WTC11 (cell line): ENCODE measurements around the gene AKAP6. TPM values are rescaled to one million over a fixed set of nuclear protein-coding genes. Genes with fewer than 3 reads are reported as not detected.

ENCODE experiments used
- ATAC-seq: fragments of 200-7000 bp; cut with Tn5 transposase; 2 replicates; pipeline ENCODE4 v1.10.0; 2021; ENCODE audit warnings: mild to moderate bottlenecking, moderate library complexity
- CTCF ChIA-PET: fragments of 300-600 bp; sonication (Branson Sonifier 250); formaldehyde crosslinking; loops from one replicate; lab custom pipeline; 2021; ENCODE audit warnings: antibody characterized with exemption; lab: Charles Lee
- POLR2A ChIA-PET: fragments of 350-600 bp; sonication (Branson Sonifier 250); formaldehyde crosslinking; loops from one replicate; lab custom pipeline; 2021; ENCODE audit warnings: antibody characterized with exemption; lab: Charles Lee
- DNase-seq: peaks from one replicate; pipeline ENCODE4 v3.0.0; 2021; ENCODE audit warnings: low spot score
- H3K27ac Mint-ChIP-seq: 2 replicates; pipeline ENCODE4 v1.8.0; 2021; ENCODE audit warnings: mixed read lengths
- H3K27me3 Mint-ChIP-seq: 2 replicates; pipeline ENCODE4 v1.8.0; 2021; ENCODE audit warnings: low read depth, mild to moderate bottlenecking, moderate library complexity, mixed read lengths
- H3K36me3 Mint-ChIP-seq: 2 replicates; pipeline ENCODE4 v1.8.0; 2021; ENCODE audit warnings: mixed read lengths
- H3K4me1 Mint-ChIP-seq: 2 replicates; pipeline ENCODE4 v1.8.0; 2022; ENCODE audit warnings: mixed read lengths
- H3K4me3 Mint-ChIP-seq: 2 replicates; pipeline ENCODE4 v1.8.0; 2021; ENCODE audit warnings: mild to moderate bottlenecking, moderate library complexity, mixed read lengths
- H3K9me3 Mint-ChIP-seq: 2 replicates; pipeline ENCODE4 v1.8.0; 2021; ENCODE audit warnings: mixed read lengths
- CBFB ChIP-seq: sonication (generic); formaldehyde crosslinking; IDR thresholded peaks from 2 replicates; pipeline ENCODE4 v1.8.1; 2022; ENCODE audit warnings: mild to moderate bottlenecking, low read depth, missing genetic modification reagents
- FOXJ3 ChIP-seq: sonication (generic); formaldehyde crosslinking; IDR thresholded peaks from 2 replicates; pipeline ENCODE4 v1.9.0; 2021; ENCODE audit warnings: missing genetic modification reagents, mild to moderate bottlenecking, borderline replicate concordance
- FOXK1 ChIP-seq: sonication (generic); formaldehyde crosslinking; IDR thresholded peaks from 2 replicates; pipeline ENCODE4 v1.8.0; 2022; ENCODE audit warnings: mild to moderate bottlenecking, moderate library complexity, missing genetic modification reagents
- HMGA2 ChIP-seq: fragments of 250-450 bp; sonication (Bioruptor Pico); IDR thresholded peaks from 2 replicates; pipeline ENCODE4 v1.4.0; 2021; ENCODE audit warnings: mild to moderate bottlenecking, moderate library complexity
- IRF2 ChIP-seq: sonication (generic); formaldehyde crosslinking; IDR thresholded peaks from 2 replicates; pipeline ENCODE4 v1.8.0; 2022; ENCODE audit warnings: low read depth, missing genetic modification reagents, borderline replicate concordance
- MXD4 ChIP-seq: fragments of 250-450 bp; sonication (Bioruptor Pico); IDR thresholded peaks from 2 replicates; pipeline ENCODE4 v1.8.0; 2021; ENCODE audit warnings: mild to moderate bottlenecking, moderate library complexity, borderline replicate concordance
- NFATC4 ChIP-seq: fragments of 250-450 bp; sonication (Bioruptor Pico); IDR thresholded peaks from 2 replicates; pipeline ENCODE4 v1.9.0; 2021; ENCODE audit warnings: mild to moderate bottlenecking
- NFYB ChIP-seq: sonication (generic); formaldehyde crosslinking; conservative IDR thresholded peaks from 2 replicates; pipeline ENCODE4 v1.8.0; 2022; ENCODE audit warnings: low read depth, missing genetic modification reagents
- RORB ChIP-seq: fragments of 250-450 bp; sonication (Bioruptor Pico); IDR thresholded peaks from 2 replicates; pipeline ENCODE4 v1.9.0; 2021; ENCODE audit warnings: mild to moderate bottlenecking
- SMAD3 ChIP-seq: sonication (generic); formaldehyde crosslinking; IDR thresholded peaks from 2 replicates; pipeline ENCODE4 v1.8.0; 2022; ENCODE audit warnings: missing genetic modification reagents, mild to moderate bottlenecking, borderline replicate concordance
- TCF7 ChIP-seq: sonication (generic); formaldehyde crosslinking; IDR thresholded peaks from 2 replicates; pipeline ENCODE4 v1.8.0; 2022; ENCODE audit warnings: mild to moderate bottlenecking, low read depth, missing genetic modification reagents, moderate library complexity
- total RNA-seq: library from RNA; stranded (reverse); gene quantifications from 3 replicates; pipeline ENCODE4 v1.2.3, GENCODE V29; 2021
- TF ChIP-seq, protein P1 (sequence below): sonication (generic); formaldehyde crosslinking; IDR thresholded peaks from 2 replicates; pipeline ENCODE4 v1.8.1; 2022; ENCODE audit warnings: mild to moderate bottlenecking, moderate library complexity, missing genetic modification reagents
- TF ChIP-seq, protein P2 (sequence below): fragments of 250-450 bp; sonication (Bioruptor Pico); IDR thresholded peaks from 2 replicates; pipeline ENCODE4 v2.1.2; 2022; ENCODE audit warnings: mild to moderate bottlenecking, moderate library complexity
- TF ChIP-seq, protein P3 (sequence below): sonication (generic); formaldehyde crosslinking; conservative IDR thresholded peaks from 2 replicates; pipeline ENCODE4 v1.8.1; 2023; ENCODE audit warnings: mild to moderate bottlenecking, low read depth, missing genetic modification reagents, moderate library complexity
- TF ChIP-seq, protein P4 (sequence below): sonication (generic); formaldehyde crosslinking; IDR thresholded peaks from 2 replicates; pipeline ENCODE4 v1.8.0; 2023; ENCODE audit warnings: missing genetic modification reagents, mild to moderate bottlenecking, borderline replicate concordance
- TF ChIP-seq, protein P5 (sequence below): sonication (generic); formaldehyde crosslinking; IDR thresholded peaks from 2 replicates; pipeline ENCODE4 v1.8.0; 2022; ENCODE audit warnings: mild to moderate bottlenecking, missing genetic modification reagents
- TF ChIP-seq, protein P6 (sequence below): sonication (generic); formaldehyde crosslinking; IDR thresholded peaks from 2 replicates; pipeline ENCODE4 v1.8.1; 2023; ENCODE audit warnings: mild to moderate bottlenecking, missing genetic modification reagents, moderate library complexity
- TF ChIP-seq, protein P7 (sequence below): fragments of 250-450 bp; sonication (Bioruptor Pico); IDR thresholded peaks from 2 replicates; pipeline ENCODE4 v1.9.0; 2021; ENCODE audit warnings: moderate library complexity, mild to moderate bottlenecking, inconsistent platforms, borderline replicate concordance

The AKAP6 gene
- total RNA-seq, 1 experiment from 2014 or later = 0.63 TPM

DNA sequence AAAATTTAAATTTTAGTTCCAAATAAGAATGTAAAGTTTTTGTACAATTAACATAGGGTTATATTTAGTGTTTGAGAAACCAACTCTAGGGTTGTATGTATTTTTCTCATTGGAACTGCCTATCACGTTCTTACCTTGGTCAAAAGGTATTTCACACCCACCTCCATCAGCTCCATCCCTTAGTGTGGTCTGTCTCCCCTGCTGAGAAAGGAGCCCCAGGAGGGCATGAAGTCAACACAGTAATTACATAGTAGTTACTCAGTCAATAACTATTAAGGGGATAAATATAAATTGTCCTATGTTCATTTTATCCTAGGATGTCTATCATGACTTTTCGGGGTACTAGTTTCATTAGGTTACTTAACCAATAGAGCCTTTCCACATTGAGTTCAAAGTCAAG is 106.3 kb downstream of the AKAP6 start (continued):
- no peak for TF ChIP-seq IRF2 (CRISPR knock-in tag)

DNA sequence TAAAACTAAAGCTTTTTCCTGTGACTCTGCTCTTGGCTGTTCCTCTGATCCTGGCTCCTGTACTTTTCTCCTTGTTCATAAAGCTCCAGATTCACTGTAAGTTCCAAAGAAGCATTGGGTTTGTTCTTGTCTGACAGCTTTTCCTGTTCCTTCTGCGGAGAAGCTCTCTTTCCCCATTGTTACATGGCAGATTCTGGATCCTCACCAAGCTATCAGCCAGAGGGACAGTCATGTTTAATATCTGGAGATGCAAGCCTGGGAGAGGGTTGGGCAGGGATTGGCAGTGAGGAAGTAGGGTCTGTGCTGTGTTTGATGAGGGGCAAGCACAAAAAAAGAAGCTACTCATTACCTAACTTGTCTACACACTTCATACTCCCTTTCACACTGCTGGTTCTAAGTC is 107.9 kb downstream of the AKAP6 start:
- TF ChIP-seq RORB (CRISPR knock-in tag) = no peak
- no peak for TF ChIP-seq FOXJ3 (CRISPR knock-in tag)
- no peak for TF ChIP-seq TCF7 (CRISPR knock-in tag)
- no peak for TF ChIP-seq MXD4 (CRISPR knock-in tag)
- TF ChIP-seq, protein P1, sequence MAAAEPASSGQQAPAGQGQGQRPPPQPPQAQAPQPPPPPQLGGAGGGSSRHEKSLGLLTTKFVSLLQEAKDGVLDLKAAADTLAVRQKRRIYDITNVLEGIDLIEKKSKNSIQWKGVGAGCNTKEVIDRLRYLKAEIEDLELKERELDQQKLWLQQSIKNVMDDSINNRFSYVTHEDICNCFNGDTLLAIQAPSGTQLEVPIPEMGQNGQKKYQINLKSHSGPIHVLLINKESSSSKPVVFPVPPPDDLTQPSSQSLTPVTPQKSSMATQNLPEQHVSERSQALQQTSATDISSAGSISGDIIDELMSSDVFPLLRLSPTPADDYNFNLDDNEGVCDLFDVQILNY (CRISPR knock-in tag) = no peak
- TF ChIP-seq, protein P2, sequence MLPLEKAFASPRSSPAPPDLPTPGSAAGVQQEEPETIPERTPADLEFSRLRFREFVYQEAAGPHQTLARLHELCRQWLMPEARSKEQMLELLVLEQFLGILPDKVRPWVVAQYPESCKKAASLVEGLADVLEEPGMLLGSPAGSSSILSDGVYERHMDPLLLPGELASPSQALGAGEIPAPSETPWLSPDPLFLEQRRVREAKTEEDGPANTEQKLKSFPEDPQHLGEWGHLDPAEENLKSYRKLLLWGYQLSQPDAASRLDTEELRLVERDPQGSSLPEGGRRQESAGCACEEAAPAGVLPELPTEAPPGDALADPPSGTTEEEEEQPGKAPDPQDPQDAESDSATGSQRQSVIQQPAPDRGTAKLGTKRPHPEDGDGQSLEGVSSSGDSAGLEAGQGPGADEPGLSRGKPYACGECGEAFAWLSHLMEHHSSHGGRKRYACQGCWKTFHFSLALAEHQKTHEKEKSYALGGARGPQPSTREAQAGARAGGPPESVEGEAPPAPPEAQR (CRISPR knock-in tag) = no peak
- no peak for TF ChIP-seq NFATC4
- no peak for TF ChIP-seq FOXK1 (CRISPR knock-in tag)
- ChIA-PET POLR2A (no interaction called here), CTCF (no interaction called here)
- Mint-ChIP-seq H3K27me3 (no peaks in the 10 kb centered on the region), H3K4me3 (no peak overlapping the region), H3K9me3 (peaks cover 12% of the 10 kb centered on the region), H3K4me1 (no peaks in the 10 kb centered on the region), H3K36me3 (no peaks in the 10 kb centered on the region), H3K27ac (no peak overlapping the region)
- no peak for ATAC-seq
- no peak for DNase-seq

DNA sequence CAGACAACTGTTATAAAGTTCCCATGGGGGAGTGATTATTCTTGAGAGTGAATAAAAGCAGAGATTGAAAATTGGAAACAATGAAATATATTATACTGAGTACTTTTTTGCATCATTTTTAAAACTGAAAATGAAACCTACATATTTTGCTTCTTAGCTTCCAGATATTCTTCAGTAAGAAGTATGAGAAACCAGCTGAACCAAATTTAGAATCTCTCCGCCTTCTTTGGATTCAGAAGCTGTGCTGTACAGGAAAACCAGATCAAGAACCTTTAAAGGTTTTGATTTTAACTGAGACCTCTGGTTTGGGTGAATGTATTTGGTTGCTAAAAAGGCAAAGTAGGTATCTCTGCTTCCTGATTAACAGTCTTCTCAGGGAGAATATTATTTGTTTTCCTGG is 109.4 kb downstream of the AKAP6 start:
- TF ChIP-seq NFYB (CRISPR knock-in tag) = no peak
- TF ChIP-seq, protein P3, sequence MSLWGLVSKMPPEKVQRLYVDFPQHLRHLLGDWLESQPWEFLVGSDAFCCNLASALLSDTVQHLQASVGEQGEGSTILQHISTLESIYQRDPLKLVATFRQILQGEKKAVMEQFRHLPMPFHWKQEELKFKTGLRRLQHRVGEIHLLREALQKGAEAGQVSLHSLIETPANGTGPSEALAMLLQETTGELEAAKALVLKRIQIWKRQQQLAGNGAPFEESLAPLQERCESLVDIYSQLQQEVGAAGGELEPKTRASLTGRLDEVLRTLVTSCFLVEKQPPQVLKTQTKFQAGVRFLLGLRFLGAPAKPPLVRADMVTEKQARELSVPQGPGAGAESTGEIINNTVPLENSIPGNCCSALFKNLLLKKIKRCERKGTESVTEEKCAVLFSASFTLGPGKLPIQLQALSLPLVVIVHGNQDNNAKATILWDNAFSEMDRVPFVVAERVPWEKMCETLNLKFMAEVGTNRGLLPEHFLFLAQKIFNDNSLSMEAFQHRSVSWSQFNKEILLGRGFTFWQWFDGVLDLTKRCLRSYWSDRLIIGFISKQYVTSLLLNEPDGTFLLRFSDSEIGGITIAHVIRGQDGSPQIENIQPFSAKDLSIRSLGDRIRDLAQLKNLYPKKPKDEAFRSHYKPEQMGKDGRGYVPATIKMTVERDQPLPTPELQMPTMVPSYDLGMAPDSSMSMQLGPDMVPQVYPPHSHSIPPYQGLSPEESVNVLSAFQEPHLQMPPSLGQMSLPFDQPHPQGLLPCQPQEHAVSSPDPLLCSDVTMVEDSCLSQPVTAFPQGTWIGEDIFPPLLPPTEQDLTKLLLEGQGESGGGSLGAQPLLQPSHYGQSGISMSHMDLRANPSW (CRISPR knock-in tag) = no peak
- TF ChIP-seq, all 79 proteins: peak for 0
- Mint-ChIP-seq H3K4me1 (no peaks in the 10 kb centered on the region), H3K27me3 (no peaks in the 10 kb centered on the region), H3K27ac (no peak overlapping the region), H3K4me3 (no peak overlapping the region), H3K36me3 (no peaks in the 10 kb centered on the region), H3K9me3 (peaks cover 12% of the 10 kb centered on the region)
- CTCF ChIA-PET = no interaction called here
- DNase-seq (no peak), ATAC-seq (no peak)
- POLR2A ChIA-PET = no interaction called here

DNA sequence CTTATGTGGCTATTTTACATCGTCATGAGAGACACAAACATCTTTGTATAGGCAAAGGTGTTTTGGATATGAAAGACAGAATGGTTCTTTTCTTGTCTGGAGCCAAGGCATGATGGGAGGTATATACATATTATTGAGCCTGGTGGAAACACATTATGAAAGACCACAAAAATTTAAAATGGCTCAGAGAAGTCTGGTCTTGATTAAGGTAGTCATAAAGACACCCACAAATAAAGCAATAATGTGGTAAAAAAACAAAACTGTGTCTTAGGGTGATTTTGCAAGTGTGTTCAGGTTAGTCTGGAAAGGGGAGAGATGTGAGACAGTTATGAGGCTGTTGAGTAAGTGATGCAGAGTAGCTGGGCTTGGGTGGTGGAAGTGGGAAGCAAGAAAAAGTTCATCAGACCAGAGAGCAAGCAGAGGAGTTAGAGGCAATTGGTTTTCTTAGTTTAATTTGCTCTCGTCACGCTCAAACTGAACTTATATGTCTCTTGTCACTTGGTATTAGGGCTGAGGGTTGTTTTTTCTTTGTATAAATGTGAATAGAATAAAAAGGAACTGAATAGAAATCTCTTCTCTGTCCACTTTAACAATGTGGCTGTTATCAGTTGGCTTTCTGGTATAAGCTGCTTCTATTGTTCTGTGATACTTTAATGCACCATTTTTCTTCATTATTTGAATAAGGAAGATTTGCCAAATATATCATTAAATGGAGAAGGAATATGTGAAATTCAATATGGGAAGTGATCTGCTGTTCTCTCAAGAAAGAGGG is 115.0 kb downstream of the AKAP6 start:
- peaks cover 11% of the 10 kb centered on the region for H3K9me3 Mint-ChIP-seq
- no peak overlapping the region for H3K27ac Mint-ChIP-seq
- no peaks in the 10 kb centered on the region for H3K4me1 Mint-ChIP-seq
- CTCF ChIA-PET = no interaction called here
- no peak for DNase-seq
- no peaks in the 10 kb centered on the region for H3K27me3 Mint-ChIP-seq
- no peak overlapping the region for H3K4me3 Mint-ChIP-seq
- no peak for ATAC-seq
- POLR2A ChIA-PET = no interaction called here
- no peaks in the 10 kb centered on the region for H3K36me3 Mint-ChIP-seq
- TF ChIP-seq HMGA2 (CRISPR knock-in tag) = no peak
- TF ChIP-seq, protein P4, sequence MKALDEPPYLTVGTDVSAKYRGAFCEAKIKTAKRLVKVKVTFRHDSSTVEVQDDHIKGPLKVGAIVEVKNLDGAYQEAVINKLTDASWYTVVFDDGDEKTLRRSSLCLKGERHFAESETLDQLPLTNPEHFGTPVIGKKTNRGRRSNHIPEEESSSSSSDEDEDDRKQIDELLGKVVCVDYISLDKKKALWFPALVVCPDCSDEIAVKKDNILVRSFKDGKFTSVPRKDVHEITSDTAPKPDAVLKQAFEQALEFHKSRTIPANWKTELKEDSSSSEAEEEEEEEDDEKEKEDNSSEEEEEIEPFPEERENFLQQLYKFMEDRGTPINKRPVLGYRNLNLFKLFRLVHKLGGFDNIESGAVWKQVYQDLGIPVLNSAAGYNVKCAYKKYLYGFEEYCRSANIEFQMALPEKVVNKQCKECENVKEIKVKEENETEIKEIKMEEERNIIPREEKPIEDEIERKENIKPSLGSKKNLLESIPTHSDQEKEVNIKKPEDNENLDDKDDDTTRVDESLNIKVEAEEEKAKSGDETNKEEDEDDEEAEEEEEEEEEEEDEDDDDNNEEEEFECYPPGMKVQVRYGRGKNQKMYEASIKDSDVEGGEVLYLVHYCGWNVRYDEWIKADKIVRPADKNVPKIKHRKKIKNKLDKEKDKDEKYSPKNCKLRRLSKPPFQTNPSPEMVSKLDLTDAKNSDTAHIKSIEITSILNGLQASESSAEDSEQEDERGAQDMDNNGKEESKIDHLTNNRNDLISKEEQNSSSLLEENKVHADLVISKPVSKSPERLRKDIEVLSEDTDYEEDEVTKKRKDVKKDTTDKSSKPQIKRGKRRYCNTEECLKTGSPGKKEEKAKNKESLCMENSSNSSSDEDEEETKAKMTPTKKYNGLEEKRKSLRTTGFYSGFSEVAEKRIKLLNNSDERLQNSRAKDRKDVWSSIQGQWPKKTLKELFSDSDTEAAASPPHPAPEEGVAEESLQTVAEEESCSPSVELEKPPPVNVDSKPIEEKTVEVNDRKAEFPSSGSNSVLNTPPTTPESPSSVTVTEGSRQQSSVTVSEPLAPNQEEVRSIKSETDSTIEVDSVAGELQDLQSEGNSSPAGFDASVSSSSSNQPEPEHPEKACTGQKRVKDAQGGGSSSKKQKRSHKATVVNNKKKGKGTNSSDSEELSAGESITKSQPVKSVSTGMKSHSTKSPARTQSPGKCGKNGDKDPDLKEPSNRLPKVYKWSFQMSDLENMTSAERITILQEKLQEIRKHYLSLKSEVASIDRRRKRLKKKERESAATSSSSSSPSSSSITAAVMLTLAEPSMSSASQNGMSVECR (CRISPR knock-in tag) = no peak
- TF ChIP-seq, protein P5, sequence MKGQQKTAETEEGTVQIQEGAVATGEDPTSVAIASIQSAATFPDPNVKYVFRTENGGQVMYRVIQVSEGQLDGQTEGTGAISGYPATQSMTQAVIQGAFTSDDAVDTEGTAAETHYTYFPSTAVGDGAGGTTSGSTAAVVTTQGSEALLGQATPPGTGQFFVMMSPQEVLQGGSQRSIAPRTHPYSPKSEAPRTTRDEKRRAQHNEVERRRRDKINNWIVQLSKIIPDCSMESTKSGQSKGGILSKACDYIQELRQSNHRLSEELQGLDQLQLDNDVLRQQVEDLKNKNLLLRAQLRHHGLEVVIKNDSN (CRISPR knock-in tag) = no peak
- TF ChIP-seq, protein P6, sequence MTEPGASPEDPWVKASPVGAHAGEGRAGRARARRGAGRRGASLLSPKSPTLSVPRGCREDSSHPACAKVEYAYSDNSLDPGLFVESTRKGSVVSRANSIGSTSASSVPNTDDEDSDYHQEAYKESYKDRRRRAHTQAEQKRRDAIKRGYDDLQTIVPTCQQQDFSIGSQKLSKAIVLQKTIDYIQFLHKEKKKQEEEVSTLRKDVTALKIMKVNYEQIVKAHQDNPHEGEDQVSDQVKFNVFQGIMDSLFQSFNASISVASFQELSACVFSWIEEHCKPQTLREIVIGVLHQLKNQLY = no peak
- TF ChIP-seq MXD4 (CRISPR knock-in tag) = no peak
- no peak for TF ChIP-seq CBFB (CRISPR knock-in tag)
- TF ChIP-seq, protein P7, sequence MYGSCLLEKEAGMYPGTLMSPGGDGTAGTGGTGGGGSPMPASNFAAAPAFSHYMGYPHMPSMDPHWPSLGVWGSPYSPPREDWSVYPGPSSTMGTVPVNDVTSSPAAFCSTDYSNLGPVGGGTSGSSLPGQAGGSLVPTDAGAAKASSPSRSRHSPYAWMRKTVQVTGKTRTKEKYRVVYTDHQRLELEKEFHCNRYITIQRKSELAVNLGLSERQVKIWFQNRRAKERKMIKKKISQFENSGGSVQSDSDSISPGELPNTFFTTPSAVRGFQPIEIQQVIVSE (CRISPR knock-in tag) = no peak
- no peak for TF ChIP-seq SMAD3 (CRISPR knock-in tag)
